Stomach (tissue), 9 donors: Measurements from ENCODE around the gene DNM1. TPM values are rescaled to one million over a fixed set of nuclear protein-coding genes. Genes with fewer than 3 reads are reported as not detected.

Source experiments
- DNase-seq, 2 donors: peaks; one replicate each; pipeline versions ENCODE4 v3.0.0 to v3.0.0-alpha.2; 2013 to 2019
- H3K27ac ChIP-seq, 5 donors: fragments of 200-600 bp in 4 of 5; sonication (generic) in 4 of 5; one replicate each; pipeline ENCODE4 v1.5.1; 2013 to 2019; ENCODE audit warnings: mild to moderate bottlenecking in 1 of 5, moderate library complexity in 1 of 5
- H3K27me3 ChIP-seq, 3 donors: fragments of 200-600 bp; sonication (generic); one replicate each; pipeline ENCODE4 v1.5.1; 2017 to 2019; ENCODE audit warnings: mixed run types in 1 of 3
- H3K36me3 ChIP-seq, 4 donors: fragments of 200-600 bp; sonication (generic); 1 replicate in 3 of 4; 2 replicates in 1 of 4; pipeline ENCODE4 v1.5.1; 2016 to 2019
- H3K4me1 ChIP-seq, 4 donors: fragments of 200-600 bp; sonication (generic); one replicate each; pipeline ENCODE4 v1.5.1; 2016 to 2019
- H3K4me3 ChIP-seq, 4 donors: fragments of 200-600 bp; sonication (generic) in 3 of 4; one replicate each; pipeline ENCODE4 v1.5.1; 2016 to 2019; ENCODE audit warnings: mild to moderate bottlenecking in 1 of 4
- H3K9me3 ChIP-seq, 4 donors: fragments of 200-600 bp; sonication (generic); one replicate each; pipeline ENCODE4 v1.5.1; 2016 to 2019
- EP300 ChIP-seq: sonication (generic); formaldehyde crosslinking; IDR thresholded peaks from one replicate; pipeline ENCODE4 v1.6.1; 2017; ENCODE audit warnings: antibody characterized with exemption
- POLR2A ChIP-seq, 4 donors: fragments of 450-650 bp; IDR thresholded peaks; one replicate each; pipeline ENCODE4 v1.6.1; 2016; ENCODE audit warnings: antibody characterized with exemption in 4 of 4, control low read depth in 2 of 4, mild to moderate bottlenecking in 1 of 4, moderate library complexity in 1 of 4
- POLR2AphosphoS5 ChIP-seq, 3 donors: sonication (generic); formaldehyde crosslinking; IDR thresholded peaks; one replicate each; pipeline ENCODE4 v1.6.1; 2016; ENCODE audit warnings: antibody characterized with exemption in 3 of 3
- WGBS, 5 donors: extraction: QIAGEN DNeasy Blood & Tissue Kit in 3 of 5; methylation state at CpG; one replicate each; pipeline versions ENCODE4 v1.1.5 to v1.1.7; 2013 to 2018; 5-methylcytosine and 5-hydroxymethylcytosine counted together
- intact Hi-C: fragments of 100-400 bp; cut with DNase I; formaldehyde crosslinking; loops from one replicate; pipeline ENCODE4 v1.15.1; 2023; ENCODE audit warnings: low total_unique reads
- polyA plus RNA-seq, 3 donors: library from polyadenylated mRNA; stranded (reverse); fragments of 200-250 nt; gene quantifications; one replicate each; pipeline ENCODE4 v1.2.3, GENCODE V29; 2013
- total RNA-seq, 5 donors: library from RNA; depleted of rRNA; stranded (reverse); fragments of >200 nt; gene quantifications; one replicate each; pipeline versions ENCODE4 v1.1.0 to v1.2.3, GENCODE V29; 2014 to 2016
- TF ChIP-seq, protein P1 (sequence below), 7 experiments: fragments of 450-650 bp in 4 of 7; fragments of 200-600 bp in 3 of 7; sonication (generic) in 3 of 7; IDR thresholded peaks; one replicate each; pipeline ENCODE4 v1.5.1; 2016 to 2019; ENCODE audit warnings: antibody characterized with exemption in 7 of 7, control low read depth in 2 of 7, mild to moderate bottlenecking in 1 of 7
- donor health status: healthy with polysubstance abuse.
- donor health status: Bipolar disorder and iron deficiency.
- donor health status: healthy.

DNM1 gene
- total and polyA plus RNA-seq, 8 donors, result 2.3 to 60.8 (median 20.8) TPM

DNA sequence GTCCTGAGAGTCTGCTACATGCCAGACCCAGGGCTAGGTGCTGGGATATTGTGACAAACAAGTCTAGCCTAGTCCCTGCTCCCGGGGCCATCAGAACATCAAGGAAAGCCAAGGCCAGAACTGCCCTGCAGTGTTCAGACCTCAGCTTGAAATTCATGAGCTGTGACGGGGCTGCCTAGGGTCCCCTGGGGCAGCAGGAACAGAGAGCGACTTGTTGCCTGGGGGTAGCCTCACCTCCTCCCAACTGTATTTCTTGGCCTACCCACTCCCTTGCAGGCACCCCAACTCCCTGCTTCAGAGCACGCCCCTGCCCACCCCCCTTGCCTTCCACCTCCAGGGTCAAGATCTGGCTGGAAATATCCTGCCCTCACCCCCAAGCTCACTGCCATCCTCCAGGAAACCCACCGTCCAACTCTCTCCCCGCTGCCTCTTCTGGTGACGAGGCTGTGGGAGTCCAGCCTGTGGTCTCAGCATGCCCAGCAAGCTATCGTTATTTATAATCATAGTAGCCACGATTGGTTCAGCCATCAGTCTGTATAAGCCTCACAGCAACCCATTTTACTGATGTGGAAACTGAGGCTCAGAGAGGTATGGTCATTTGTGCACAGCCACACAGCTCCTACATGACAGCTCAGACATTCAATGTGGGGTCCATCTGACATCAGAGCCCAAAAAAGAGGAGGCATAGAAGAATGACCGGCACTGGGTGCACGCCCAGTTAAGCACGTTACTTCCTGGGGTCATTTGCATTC is 10.7 kb downstream of the DNM1 start:
- Histone ChIP-seq H3K4me3 (no peak overlapping the region), H3K4me1 (peaks cover 5 to 14% (median 12%) of the 10 kb centered on the region in 4 donors), H3K9me3 (no peaks in the 10 kb centered on the region), H3K27ac (no peak overlapping the region), H3K27me3 (peaks cover 0 to 14% (median 0%) of the 10 kb centered on the region in 3 donors), H3K36me3 (no peaks in the 10 kb centered on the region)
- TF ChIP-seq POLR2AphosphoS5 (IDR thresholded peaks at IDR 0.05) (no peak), EP300 (no peak), POLR2A (IDR thresholded peaks at IDR 0.05) (no peak)
- TF ChIP-seq, protein P1, sequence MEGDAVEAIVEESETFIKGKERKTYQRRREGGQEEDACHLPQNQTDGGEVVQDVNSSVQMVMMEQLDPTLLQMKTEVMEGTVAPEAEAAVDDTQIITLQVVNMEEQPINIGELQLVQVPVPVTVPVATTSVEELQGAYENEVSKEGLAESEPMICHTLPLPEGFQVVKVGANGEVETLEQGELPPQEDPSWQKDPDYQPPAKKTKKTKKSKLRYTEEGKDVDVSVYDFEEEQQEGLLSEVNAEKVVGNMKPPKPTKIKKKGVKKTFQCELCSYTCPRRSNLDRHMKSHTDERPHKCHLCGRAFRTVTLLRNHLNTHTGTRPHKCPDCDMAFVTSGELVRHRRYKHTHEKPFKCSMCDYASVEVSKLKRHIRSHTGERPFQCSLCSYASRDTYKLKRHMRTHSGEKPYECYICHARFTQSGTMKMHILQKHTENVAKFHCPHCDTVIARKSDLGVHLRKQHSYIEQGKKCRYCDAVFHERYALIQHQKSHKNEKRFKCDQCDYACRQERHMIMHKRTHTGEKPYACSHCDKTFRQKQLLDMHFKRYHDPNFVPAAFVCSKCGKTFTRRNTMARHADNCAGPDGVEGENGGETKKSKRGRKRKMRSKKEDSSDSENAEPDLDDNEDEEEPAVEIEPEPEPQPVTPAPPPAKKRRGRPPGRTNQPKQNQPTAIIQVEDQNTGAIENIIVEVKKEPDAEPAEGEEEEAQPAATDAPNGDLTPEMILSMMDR (IDR thresholded peaks at IDR 0.05), result no peak
- intact Hi-C loops, result no loop called here
- WGBS, 5 donors, result 82 to 91% (median 84%) methylated on average over 9 to 12 of the region's 12 CpGs
- DNase-seq, result no peak

GRCh38 chr9:128214571-128215490 is 11.7 kb downstream of the DNM1 start:
- Histone ChIP-seq H3K9me3 (no peaks in the 10 kb centered on the region), H3K27ac (peak overlapping the region in 4 of 5 donors; percentile 15 to 63 (median 50))
- WGBS, 5 donors, result 60 to 73% (median 68%) methylated on average over 18 to 21 of the region's 21 CpGs

DNA sequence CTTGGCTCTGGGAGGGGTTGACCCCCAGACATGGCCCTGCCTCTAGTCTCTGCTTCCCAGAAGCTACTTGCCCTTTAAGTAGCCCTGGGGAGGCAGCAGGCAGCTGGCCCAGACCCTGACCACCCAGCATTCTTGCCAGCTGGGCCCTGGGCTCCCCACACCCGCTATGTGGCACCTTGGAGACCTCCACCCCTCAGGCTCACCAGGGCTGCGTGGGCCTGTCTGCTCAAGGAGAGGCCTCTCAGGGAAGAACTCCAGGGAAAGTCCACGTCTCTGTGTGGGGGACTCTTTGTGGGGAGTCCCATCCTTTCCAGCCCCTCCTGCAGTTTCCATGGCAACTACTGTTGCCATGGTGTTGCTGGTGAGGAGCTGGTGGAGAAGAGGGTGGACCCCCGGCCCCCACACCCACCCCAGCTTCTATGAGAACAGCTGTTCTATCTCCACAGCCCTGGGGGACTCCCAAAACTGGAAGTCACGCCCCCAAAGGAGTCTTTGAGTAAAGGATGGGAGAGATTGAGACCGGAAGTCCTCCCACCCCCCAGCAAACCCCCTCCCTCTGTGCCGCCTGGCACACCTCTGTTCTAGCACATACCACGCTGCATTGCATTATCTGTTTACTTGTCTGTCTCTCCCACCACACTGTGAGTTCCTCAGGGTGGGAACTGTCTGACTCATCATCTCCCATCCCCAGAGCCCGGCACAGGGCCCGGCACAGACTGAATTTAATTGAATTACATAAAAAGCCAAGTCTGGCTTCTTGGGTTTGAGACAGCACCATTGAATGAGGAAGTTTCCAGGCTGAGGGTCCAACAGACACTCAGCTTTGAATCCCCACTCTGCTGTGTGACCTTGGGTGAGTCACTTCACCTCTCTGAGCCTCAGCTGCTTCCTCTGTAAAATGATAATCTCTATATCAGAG is 12.6 kb downstream of the DNM1 start:
- Histone ChIP-seq H3K27ac (peak overlapping the region in 4 of 5 donors; percentile 15 to 63 (median 50)), H3K36me3 (no peaks in the 10 kb centered on the region), H3K27me3 (peaks cover 0 to 10% (median 0%) of the 10 kb centered on the region in 3 donors), H3K4me3 (no peak overlapping the region), H3K4me1 (peaks cover 5 to 18% (median 15%) of the 10 kb centered on the region in 4 donors), H3K9me3 (no peaks in the 10 kb centered on the region)
- whole genome bisulfite sequencing, 5 donors, result 64 to 71% (median 66%) methylated on average over 8 to 10 of the region's 10 CpGs
- TF ChIP-seq, protein P1 (IDR thresholded peaks at IDR 0.05), result no peak
- TF ChIP-seq POLR2AphosphoS5 (IDR thresholded peaks at IDR 0.05), result no peak
- TF ChIP-seq POLR2A (IDR thresholded peaks at IDR 0.05), result no peak
- no peak for TF ChIP-seq EP300
- intact Hi-C loops, result no loop called here
- DNase-seq, result peak in 1 of 2 donors; percentile 86

More at GRCh38 chr9:128214571-128215490, 11.7 kb downstream of the DNM1 start:
- peak in 1 of 2 donors; percentile 50 for DNase-seq
- TF ChIP-seq POLR2A (IDR thresholded peaks at IDR 0.05) (no peak), EP300 (no peak), POLR2AphosphoS5 (IDR thresholded peaks at IDR 0.05) (no peak)
- TF ChIP-seq, protein P1 (IDR thresholded peaks at IDR 0.05), result no peak
- no peak overlapping the region for H3K4me3 ChIP-seq
- intact Hi-C loops, result no loop called here
- H3K27me3 ChIP-seq, result peaks cover 0 to 10% (median 0%) of the 10 kb centered on the region in 3 donors
- H3K36me3 ChIP-seq, result no peaks in the 10 kb centered on the region
- H3K4me1 ChIP-seq, result peaks cover 5 to 18% (median 16%) of the 10 kb centered on the region in 4 donors
